ENCODE data around the gene PPP2R5C. TPM values are rescaled to one million over a fixed set of nuclear protein-coding genes. Genes with fewer than 3 reads are reported as not detected.

PPP2R5C gene
- total and polyA plus RNA-seq, 9 of the 15 experiments (the other 6 are each of a cell fraction or from before 2014, with no cell fraction given), result 284 to 617 (median 395) TPM

GRCh38 chr14:101808020-101808641 is 46.6 kb downstream of the PPP2R5C start:
- CTCF ChIA-PET (ENCODE audit: low intra/inter-chr PET ratio), result no interaction called here
- Histone ChIP-seq H3K4me3 (no peak overlapping the region; the same call in 1 of the 2 replicates), H3K4me2 (ENCODE audit: insufficient read depth, low read length) (peak overlapping the region; percentile 73), H3K9me3 (replicated peaks; ENCODE audit: control insufficient read depth, insufficient read depth, low read depth, low read length) (no peaks in the 10 kb centered on the region), H3K79me2 (ENCODE audit: control insufficient read depth, insufficient read depth, low read length) (peaks cover 65% of the 10 kb centered on the region), H3K27me3 (ENCODE audit: control insufficient read depth in 2 of 2, insufficient read depth in 2 of 2, low read length in 2 of 2) (no peaks in the 10 kb centered on the region), H3K9me1 (ENCODE audit: control insufficient read depth, insufficient read depth, low read length) (peaks cover 7% of the 10 kb centered on the region), H4K20me1 (replicated peaks; ENCODE audit: control insufficient read depth, insufficient read depth, low read length) (peaks cover 4% of the 10 kb centered on the region), H2AFZ (ENCODE audit: low read depth, low read length) (0 out of 2 replicates have a peak overlapping the region, but pooled peaks have one; percentile 49), H3K27ac (ENCODE audit: extremely low read depth, low read depth, low read length) (peak overlapping the region; percentile 99), H3K9ac (ENCODE audit: insufficient read depth in 1 of 2, low read depth in 2 of 2, low read length in 2 of 2) (peak overlapping the region; percentile 65 to 99), H3K4me1 (replicated peaks in 1 of 2; ENCODE audit: control insufficient read depth in 2 of 2, insufficient read depth in 2 of 2, low read length in 2 of 2) (peaks cover 11 to 27% of the 10 kb centered on the region in 2 experiments; a peak in 4 of 5 replicates), H3K36me3 (ENCODE audit: control insufficient read depth, insufficient read depth, low read length) (peaks cover 29% of the 10 kb centered on the region)
- POLR2A ChIA-PET, result interaction anchor here (0.6 to 1.2 kb wide), 3 partner anchors 15 to 97 kb away, joined by 3 to 4 read pairs (median 4); no protein-coding TSS in a partner anchor
- intact Hi-C loops (cut with micrococcal nuclease) (loop anchor here (2.0 to 5.0 kb wide), 2 partner anchors 36 to 91 kb away; no protein-coding TSS in a partner anchor), in situ Hi-C loops (cut with MboI) (no loop called here)
- ATAC-seq (peak; percentile 82), DNase-seq (ENCODE audit: extremely low read depth in 1 of 4, low spot score in 3 of 4) (peak; percentile 48 to 69 (median 55)), FAIRE-seq (peak; percentile 73)
- BruUV-seq (replicated peaks), result no TSS peak
- WGBS (ENCODE audit: insufficient coverage, low coverage, missing lambda C conversion rate), result 19% methylated on average over 9 of the region's 11 CpGs
- no peak for TF ChIP-seq ZNF431 (CRISPR knock-in tag; IDR thresholded peaks at IDR 0.05)
- TF ChIP-seq, protein P1, sequence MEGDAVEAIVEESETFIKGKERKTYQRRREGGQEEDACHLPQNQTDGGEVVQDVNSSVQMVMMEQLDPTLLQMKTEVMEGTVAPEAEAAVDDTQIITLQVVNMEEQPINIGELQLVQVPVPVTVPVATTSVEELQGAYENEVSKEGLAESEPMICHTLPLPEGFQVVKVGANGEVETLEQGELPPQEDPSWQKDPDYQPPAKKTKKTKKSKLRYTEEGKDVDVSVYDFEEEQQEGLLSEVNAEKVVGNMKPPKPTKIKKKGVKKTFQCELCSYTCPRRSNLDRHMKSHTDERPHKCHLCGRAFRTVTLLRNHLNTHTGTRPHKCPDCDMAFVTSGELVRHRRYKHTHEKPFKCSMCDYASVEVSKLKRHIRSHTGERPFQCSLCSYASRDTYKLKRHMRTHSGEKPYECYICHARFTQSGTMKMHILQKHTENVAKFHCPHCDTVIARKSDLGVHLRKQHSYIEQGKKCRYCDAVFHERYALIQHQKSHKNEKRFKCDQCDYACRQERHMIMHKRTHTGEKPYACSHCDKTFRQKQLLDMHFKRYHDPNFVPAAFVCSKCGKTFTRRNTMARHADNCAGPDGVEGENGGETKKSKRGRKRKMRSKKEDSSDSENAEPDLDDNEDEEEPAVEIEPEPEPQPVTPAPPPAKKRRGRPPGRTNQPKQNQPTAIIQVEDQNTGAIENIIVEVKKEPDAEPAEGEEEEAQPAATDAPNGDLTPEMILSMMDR (IDR thresholded peaks at IDR 0.05 in 2 of 3, conservative IDR thresholded peaks at IDR 0.05 in 1 of 3; ENCODE audit: insufficient read depth in 2 of 3, low read depth in 1 of 3, low read length in 3 of 3), result peak; percentile 27 to 54 (median 38); a peak in 4 of 6 replicates
- TF ChIP-seq, protein P2, sequence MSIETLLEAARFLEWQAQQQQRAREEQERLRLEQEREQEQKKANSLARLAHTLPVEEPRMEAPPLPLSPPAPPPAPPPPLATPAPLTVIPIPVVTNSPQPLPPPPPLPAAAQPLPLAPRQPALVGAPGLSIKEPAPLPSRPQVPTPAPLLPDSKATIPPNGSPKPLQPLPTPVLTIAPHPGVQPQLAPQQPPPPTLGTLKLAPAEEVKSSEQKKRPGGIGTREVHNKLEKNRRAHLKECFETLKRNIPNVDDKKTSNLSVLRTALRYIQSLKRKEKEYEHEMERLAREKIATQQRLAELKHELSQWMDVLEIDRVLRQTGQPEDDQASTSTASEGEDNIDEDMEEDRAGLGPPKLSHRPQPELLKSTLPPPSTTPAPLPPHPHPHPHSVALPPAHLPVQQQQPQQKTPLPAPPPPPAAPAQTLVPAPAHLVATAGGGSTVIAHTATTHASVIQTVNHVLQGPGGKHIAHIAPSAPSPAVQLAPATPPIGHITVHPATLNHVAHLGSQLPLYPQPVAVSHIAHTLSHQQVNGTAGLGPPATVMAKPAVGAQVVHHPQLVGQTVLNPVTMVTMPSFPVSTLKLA (conservative IDR thresholded peaks at IDR 0.05), result peak; percentile 30 to 42; a peak in 1 of 4 replicates
- 0 out of 2 replicates have a peak, but pooled peaks have one; percentile 13 for TF ChIP-seq ZNF384 (IDR thresholded peaks at IDR 0.05; ENCODE audit: low read depth, low read length)
- TF ChIP-seq BHLHE40 (IDR thresholded peaks at IDR 0.05; ENCODE audit: low read length), result 0 out of 2 replicates have a peak, but pooled peaks have one; percentile 18
- 0 out of 2 replicates have a peak, but pooled peaks have one; percentile 5 for TF ChIP-seq CBFA2T3 (IDR thresholded peaks at IDR 0.05)
- TF ChIP-seq VEZF1 (CRISPR knock-in tag; IDR thresholded peaks at IDR 0.05), result peak; percentile 22; the same call in 1 of the 2 replicates
